Measurements from ENCODE around the gene SVIL.
A peak's percentile ranks its signal among the peaks of the same experiment; 100 is the strongest.

Gene SVIL

DNA sequence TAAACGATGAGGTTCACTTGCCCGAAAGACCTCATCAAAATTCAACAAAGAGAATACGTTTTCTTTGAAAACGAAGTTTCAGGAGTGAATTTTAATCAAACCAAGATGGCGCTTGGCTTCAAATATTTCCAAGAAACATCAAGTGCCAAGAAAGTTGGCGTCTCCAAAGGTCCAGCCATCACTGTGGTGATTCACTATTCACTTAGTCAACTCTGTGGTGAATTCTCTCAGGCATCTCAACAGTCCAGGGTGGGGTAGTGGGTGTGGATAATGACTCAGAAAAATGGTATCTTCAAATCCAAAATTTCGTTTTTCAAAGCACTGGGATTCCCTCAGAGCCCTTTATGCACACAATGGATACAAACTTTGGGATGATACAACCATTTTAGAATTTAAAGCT is 133.1 kb downstream of the SVIL start:
- TF ChIP-seq, protein P1, sequence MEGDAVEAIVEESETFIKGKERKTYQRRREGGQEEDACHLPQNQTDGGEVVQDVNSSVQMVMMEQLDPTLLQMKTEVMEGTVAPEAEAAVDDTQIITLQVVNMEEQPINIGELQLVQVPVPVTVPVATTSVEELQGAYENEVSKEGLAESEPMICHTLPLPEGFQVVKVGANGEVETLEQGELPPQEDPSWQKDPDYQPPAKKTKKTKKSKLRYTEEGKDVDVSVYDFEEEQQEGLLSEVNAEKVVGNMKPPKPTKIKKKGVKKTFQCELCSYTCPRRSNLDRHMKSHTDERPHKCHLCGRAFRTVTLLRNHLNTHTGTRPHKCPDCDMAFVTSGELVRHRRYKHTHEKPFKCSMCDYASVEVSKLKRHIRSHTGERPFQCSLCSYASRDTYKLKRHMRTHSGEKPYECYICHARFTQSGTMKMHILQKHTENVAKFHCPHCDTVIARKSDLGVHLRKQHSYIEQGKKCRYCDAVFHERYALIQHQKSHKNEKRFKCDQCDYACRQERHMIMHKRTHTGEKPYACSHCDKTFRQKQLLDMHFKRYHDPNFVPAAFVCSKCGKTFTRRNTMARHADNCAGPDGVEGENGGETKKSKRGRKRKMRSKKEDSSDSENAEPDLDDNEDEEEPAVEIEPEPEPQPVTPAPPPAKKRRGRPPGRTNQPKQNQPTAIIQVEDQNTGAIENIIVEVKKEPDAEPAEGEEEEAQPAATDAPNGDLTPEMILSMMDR (IDR thresholded peaks at IDR 0.05; ENCODE audit: low read length) = no peak
- no peak for TF ChIP-seq EZH2 (IDR thresholded peaks at IDR 0.05; ENCODE audit: borderline replicate concordance, low read length)
- Histone ChIP-seq H3K36me3 (ENCODE audit: insufficient read depth, low read length) (no peaks in the 10 kb centered on the region), H3K9ac (ENCODE audit: low read length) (no peak overlapping the region), H2AFZ (ENCODE audit: low read length) (no peak overlapping the region), H3K4me1 (ENCODE audit: insufficient read depth, low read length, severe bottlenecking) (no peaks in the 10 kb centered on the region), H3K4me2 (ENCODE audit: low read length) (no peak overlapping the region), H3K27me3 (ENCODE audit: insufficient read depth, low read length) (no peaks in the 10 kb centered on the region), H3K9me3 (ENCODE audit: low read length) (no peaks in the 10 kb centered on the region), H3K4me3 (ENCODE audit: low read depth, low read length, poor library complexity, severe bottlenecking) (no peak overlapping the region), H3F3A (ENCODE audit: insufficient read depth, low read length) (no peaks in the 10 kb centered on the region), H3K27ac (ENCODE audit: low read depth, low read length, poor library complexity, severe bottlenecking) (no peak overlapping the region), H3K9me2 (ENCODE audit: low read depth, low read length) (no peaks in the 10 kb centered on the region), H3K79me2 (ENCODE audit: insufficient read depth, low read length) (no peaks in the 10 kb centered on the region), H4K20me1 (ENCODE audit: insufficient read depth, low read length) (no peaks in the 10 kb centered on the region)

DNA sequence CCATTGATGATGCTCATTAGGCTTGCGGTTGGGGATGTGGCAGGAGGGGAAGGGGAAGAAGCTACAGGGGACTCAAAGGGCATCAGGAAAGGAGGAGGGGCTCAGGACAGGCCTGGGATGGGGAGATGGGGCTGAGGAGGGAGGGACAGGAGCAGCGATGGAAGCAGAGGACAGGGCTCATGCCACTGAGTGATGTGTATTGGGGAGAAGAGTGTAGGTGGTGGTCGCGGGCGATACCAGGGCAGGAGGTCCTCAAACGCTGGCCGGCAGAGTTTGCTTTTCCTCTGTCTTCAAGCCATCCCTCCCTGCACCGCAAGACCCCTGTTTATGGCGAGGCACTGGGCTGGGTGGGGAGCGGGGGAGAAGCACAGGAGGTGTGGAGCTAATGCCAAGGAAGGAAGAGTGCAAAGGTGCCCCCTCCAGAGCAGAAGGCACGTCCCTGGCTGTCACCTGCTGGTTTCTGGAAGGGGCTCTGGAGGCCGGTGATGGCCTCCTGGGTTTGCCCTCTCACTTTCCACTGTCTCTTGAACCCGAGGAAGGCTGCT is 134.7 kb downstream of the SVIL start:
- Histone ChIP-seq H3K4me2 (ENCODE audit: low read length) (no peak overlapping the region), H3K9me3 (ENCODE audit: low read length) (no peaks in the 10 kb centered on the region)

DNA sequence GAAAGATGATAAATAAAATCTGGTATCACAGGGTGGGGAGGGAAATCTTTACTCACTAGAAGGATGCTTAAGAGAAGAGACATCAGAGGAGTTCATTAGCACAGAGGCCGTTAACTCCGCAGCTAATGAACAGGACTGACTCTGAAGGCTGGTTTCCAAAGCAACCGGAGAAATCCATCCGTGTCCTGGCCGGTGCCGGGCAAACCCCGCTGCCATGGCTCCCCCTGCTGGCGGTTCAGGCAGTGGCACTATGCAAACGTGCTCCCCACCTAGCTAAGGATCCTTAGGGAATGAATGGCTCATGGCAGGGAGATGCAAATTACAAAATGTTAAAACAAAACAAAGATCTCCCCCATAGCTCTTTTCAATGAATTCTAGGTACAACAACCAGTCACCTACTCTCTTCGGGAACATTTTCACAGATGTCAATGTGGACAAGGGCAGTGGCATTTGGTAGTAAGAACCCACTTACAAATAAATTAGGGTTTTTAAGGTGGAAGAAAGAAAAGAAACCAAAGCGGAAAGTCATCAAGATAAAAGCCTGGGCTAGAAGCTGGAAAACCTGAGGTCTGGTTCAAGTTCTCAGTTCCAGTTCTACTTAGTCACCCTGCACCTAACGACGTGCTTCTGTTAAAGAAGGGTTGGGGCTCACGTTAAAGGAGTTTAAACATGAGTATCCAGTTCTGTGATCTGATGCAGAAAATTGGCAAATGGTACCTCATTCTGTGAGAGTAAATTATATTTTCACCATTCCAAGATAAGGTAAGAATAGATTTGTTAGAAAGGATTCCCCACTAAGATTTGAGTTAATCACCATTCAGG is 138.2 kb downstream of the SVIL start:
- no peaks in the 10 kb centered on the region for H3K9me3 ChIP-seq (ENCODE audit: low read length)
- H3K4me3 ChIP-seq (ENCODE audit: low read depth, low read length, poor library complexity, severe bottlenecking) = no peak overlapping the region
- no peaks in the 10 kb centered on the region for H3F3A ChIP-seq (ENCODE audit: insufficient read depth, low read length)
- H3K9ac ChIP-seq (ENCODE audit: low read length) = no peak overlapping the region
- no peak overlapping the region for H3K27ac ChIP-seq (ENCODE audit: low read depth, low read length, poor library complexity, severe bottlenecking)
- no peaks in the 10 kb centered on the region for H3K36me3 ChIP-seq (ENCODE audit: insufficient read depth, low read length)
- H3K27me3 ChIP-seq (ENCODE audit: insufficient read depth, low read length) = no peaks in the 10 kb centered on the region
- H4K20me1 ChIP-seq (ENCODE audit: insufficient read depth, low read length) = no peaks in the 10 kb centered on the region
- TF ChIP-seq, protein P1 (IDR thresholded peaks at IDR 0.05; ENCODE audit: low read length) = peak; percentile 92
- TF ChIP-seq EZH2 (IDR thresholded peaks at IDR 0.05; ENCODE audit: borderline replicate concordance, low read length) = no peak
- H3K4me2 ChIP-seq (ENCODE audit: low read length) = no peak overlapping the region
- no peak overlapping the region for H2AFZ ChIP-seq (ENCODE audit: low read length)
- no peaks in the 10 kb centered on the region for H3K9me2 ChIP-seq (ENCODE audit: low read depth, low read length)
- H3K4me1 ChIP-seq (ENCODE audit: insufficient read depth, low read length, severe bottlenecking) = no peaks in the 10 kb centered on the region
- H3K79me2 ChIP-seq (ENCODE audit: insufficient read depth, low read length) = no peaks in the 10 kb centered on the region

More for the DNA sequence above, 134.7 kb downstream of the SVIL start:
- H3K27ac ChIP-seq (ENCODE audit: low read depth, low read length, poor library complexity, severe bottlenecking) = no peak overlapping the region
- TF ChIP-seq EZH2 (IDR thresholded peaks at IDR 0.05; ENCODE audit: borderline replicate concordance, low read length) = no peak
- TF ChIP-seq, protein P1 (IDR thresholded peaks at IDR 0.05; ENCODE audit: low read length) = no peak
- no peaks in the 10 kb centered on the region for H4K20me1 ChIP-seq (ENCODE audit: insufficient read depth, low read length)
- H3K4me3 ChIP-seq (ENCODE audit: low read depth, low read length, poor library complexity, severe bottlenecking) = no peak overlapping the region
- no peaks in the 10 kb centered on the region for H3K79me2 ChIP-seq (ENCODE audit: insufficient read depth, low read length)
- no peaks in the 10 kb centered on the region for H3K36me3 ChIP-seq (ENCODE audit: insufficient read depth, low read length)
- no peak overlapping the region for H3K9ac ChIP-seq (ENCODE audit: low read length)
- no peaks in the 10 kb centered on the region for H3K9me2 ChIP-seq (ENCODE audit: low read depth, low read length)
- H2AFZ ChIP-seq (ENCODE audit: low read length) = no peak overlapping the region
- H3F3A ChIP-seq (ENCODE audit: insufficient read depth, low read length) = no peaks in the 10 kb centered on the region
- H3K27me3 ChIP-seq (ENCODE audit: insufficient read depth, low read length) = no peaks in the 10 kb centered on the region
- no peaks in the 10 kb centered on the region for H3K4me1 ChIP-seq (ENCODE audit: insufficient read depth, low read length, severe bottlenecking)

Measured in OCI-LY1 (cell line).